Measurements from ENCODE around the gene WDR31.

Gene WDR31

DNA sequence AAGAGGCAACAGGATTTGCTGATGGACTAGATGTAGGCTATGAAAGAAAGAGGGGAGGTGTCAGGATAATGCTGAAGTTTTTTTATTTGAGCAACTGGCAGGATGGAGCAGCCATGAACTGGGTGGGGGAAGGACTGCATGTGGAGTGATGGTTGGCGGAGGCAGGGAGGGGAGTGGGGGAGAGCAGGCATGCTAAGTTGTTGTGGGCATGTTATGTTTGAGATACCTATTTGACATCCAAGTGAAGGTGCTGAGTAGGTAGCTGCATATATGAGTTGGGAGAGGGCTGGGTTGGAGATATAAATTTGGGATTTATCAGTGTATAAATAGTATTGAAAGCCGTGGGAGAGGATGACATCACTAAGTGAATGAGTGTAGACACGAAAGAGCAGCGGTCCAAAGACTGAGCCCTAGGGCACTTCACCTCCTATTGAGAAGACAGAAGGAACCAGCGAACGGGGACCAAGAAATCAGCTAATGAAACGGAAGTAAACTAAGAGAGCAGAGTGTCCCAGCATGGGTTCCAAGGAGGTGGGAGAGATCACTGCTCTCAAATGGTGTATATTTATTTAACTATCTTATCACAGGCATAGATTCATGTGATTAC lies 16.7 kb upstream of the WDR31 start:
- no peak for DNase-seq
- H2BK15ac ChIP-seq (replicated peaks; ENCODE audit: low read depth), result no peak overlapping the region

GRCh38 chr9:113355040-113355596 lies 15.0 kb upstream of the WDR31 start:
- H3K79me2 ChIP-seq (ENCODE audit: control insufficient read depth, insufficient read depth, low read length), result no peaks in the 10 kb centered on the region
- no peak overlapping the region for H3K23ac ChIP-seq (ENCODE audit: low read length)
- H3K4me2 ChIP-seq (ENCODE audit: low read length), result no peak overlapping the region
- WGBS (ENCODE audit: extremely low coverage, insufficient coverage, low lambda C conversion rate), result no CpG with 5 or more reads among the region's 4 CpGs
- H2BK15ac ChIP-seq (replicated peaks; ENCODE audit: low read depth), result no peak overlapping the region
- H4K8ac ChIP-seq (ENCODE audit: low read depth, low read length), result no peak overlapping the region
- H3K18ac ChIP-seq (ENCODE audit: low read length), result no peak overlapping the region
- no peak overlapping the region for H3K9ac ChIP-seq (ENCODE audit: low read length)
- H3K27ac ChIP-seq (ENCODE audit: low read depth, low read length), result no peak overlapping the region
- H3K4me3 ChIP-seq (ENCODE audit: low read length), result no peak overlapping the region
- H3K27me3 ChIP-seq (ENCODE audit: insufficient read depth, low read length, poor library complexity), result peaks cover 2% of the 10 kb centered on the region
- H2BK5ac ChIP-seq (ENCODE audit: low read length), result no peak overlapping the region
- H2AK5ac ChIP-seq (ENCODE audit: low read length), result no peak overlapping the region
- no peak overlapping the region for H2BK120ac ChIP-seq (ENCODE audit: low read depth, low read length)
- peak; percentile 54 for DNase-seq
- no peak overlapping the region for H4K5ac ChIP-seq (ENCODE audit: low read length)
- no peaks in the 10 kb centered on the region for H3K36me3 ChIP-seq (ENCODE audit: control insufficient read depth, insufficient read depth, low read length)
- H3K4me1 ChIP-seq (ENCODE audit: control insufficient read depth, low read depth, low read length), result no peaks in the 10 kb centered on the region
- H3K56ac ChIP-seq (ENCODE audit: low read length), result no peak overlapping the region
- H3K4ac ChIP-seq (ENCODE audit: low read depth, low read length), result no peak overlapping the region
- H3K79me1 ChIP-seq (ENCODE audit: low read length), result no peaks in the 10 kb centered on the region

More for the DNA sequence above, 16.7 kb upstream of the WDR31 start:
- Histone ChIP-seq H3K9ac (ENCODE audit: low read length) (no peak overlapping the region), H3K79me2 (ENCODE audit: control insufficient read depth, insufficient read depth, low read length) (no peaks in the 10 kb centered on the region), H3K4ac (ENCODE audit: low read depth, low read length) (no peak overlapping the region), H3K56ac (ENCODE audit: low read length) (no peak overlapping the region), H2BK120ac (ENCODE audit: low read depth, low read length) (no peak overlapping the region), H3K18ac (ENCODE audit: low read length) (no peak overlapping the region), H3K4me2 (ENCODE audit: low read length) (no peak overlapping the region), H2BK5ac (ENCODE audit: low read length) (no peak overlapping the region), H4K8ac (ENCODE audit: low read depth, low read length) (no peak overlapping the region), H3K36me3 (ENCODE audit: control insufficient read depth, insufficient read depth, low read length) (no peaks in the 10 kb centered on the region), H3K27ac (ENCODE audit: low read depth, low read length) (no peak overlapping the region), H3K4me3 (ENCODE audit: low read length) (no peak overlapping the region), H3K79me1 (ENCODE audit: low read length) (no peaks in the 10 kb centered on the region), H3K27me3 (ENCODE audit: insufficient read depth, low read length, poor library complexity) (no peaks in the 10 kb centered on the region), H3K4me1 (ENCODE audit: control insufficient read depth, low read depth, low read length) (no peaks in the 10 kb centered on the region), H4K5ac (ENCODE audit: low read length) (no peak overlapping the region), H2AK5ac (ENCODE audit: low read length) (no peak overlapping the region), H3K23ac (ENCODE audit: low read length) (no peak overlapping the region)
- no CpG with 5 or more reads among the region's 7 CpGs for WGBS (ENCODE audit: extremely low coverage, insufficient coverage, low lambda C conversion rate)

- Histone ChIP-seq H4K8ac (ENCODE audit: low read depth, low read length) (no peak overlapping the region), H2AK5ac (ENCODE audit: low read length) (no peak overlapping the region), H2BK120ac (ENCODE audit: low read depth, low read length) (no peak overlapping the region), H4K5ac (ENCODE audit: low read length) (no peak overlapping the region), H3K4me3 (ENCODE audit: low read length) (no peak overlapping the region), H3K9ac (ENCODE audit: low read length) (no peak overlapping the region), H2BK5ac (ENCODE audit: low read length) (no peak overlapping the region), H2BK15ac (replicated peaks; ENCODE audit: low read depth) (no peak overlapping the region), H3K23ac (ENCODE audit: low read length) (no peak overlapping the region), H3K4me1 (ENCODE audit: control insufficient read depth, low read depth, low read length) (no peaks in the 10 kb centered on the region), H3K79me2 (ENCODE audit: control insufficient read depth, insufficient read depth, low read length) (no peaks in the 10 kb centered on the region), H3K56ac (ENCODE audit: low read length) (no peak overlapping the region), H3K79me1 (ENCODE audit: low read length) (no peaks in the 10 kb centered on the region), H3K36me3 (ENCODE audit: control insufficient read depth, insufficient read depth, low read length) (no peaks in the 10 kb centered on the region), H3K4ac (ENCODE audit: low read depth, low read length) (no peak overlapping the region), H3K27me3 (ENCODE audit: insufficient read depth, low read length, poor library complexity) (peaks cover 10% of the 10 kb centered on the region), H3K18ac (ENCODE audit: low read length) (no peak overlapping the region), H3K27ac (ENCODE audit: low read depth, low read length) (no peak overlapping the region), H3K4me2 (ENCODE audit: low read length) (no peak overlapping the region)
- no CpG with 5 or more reads among the region's 1 CpG for WGBS (ENCODE audit: extremely low coverage, insufficient coverage, low lambda C conversion rate)
- no peak for DNase-seq
Measured at GRCh38 chr9:113352411-113352810, 12.3 kb upstream of the WDR31 start.

- H4K8ac ChIP-seq (ENCODE audit: low read depth, low read length), result no peak overlapping the region
- H3K18ac ChIP-seq (ENCODE audit: low read length), result no peak overlapping the region
- no peak overlapping the region for H2AK5ac ChIP-seq (ENCODE audit: low read length)
- H4K5ac ChIP-seq (ENCODE audit: low read length), result no peak overlapping the region
- no peaks in the 10 kb centered on the region for H3K79me1 ChIP-seq (ENCODE audit: low read length)
- H3K4me2 ChIP-seq (ENCODE audit: low read length), result no peak overlapping the region
- H3K27ac ChIP-seq (ENCODE audit: low read depth, low read length), result no peak overlapping the region
- no peak overlapping the region for H2BK15ac ChIP-seq (replicated peaks; ENCODE audit: low read depth)
- no peaks in the 10 kb centered on the region for H3K79me2 ChIP-seq (ENCODE audit: control insufficient read depth, insufficient read depth, low read length)
- H3K36me3 ChIP-seq (ENCODE audit: control insufficient read depth, insufficient read depth, low read length), result no peaks in the 10 kb centered on the region
- H3K23ac ChIP-seq (ENCODE audit: low read length), result no peak overlapping the region
- H3K27me3 ChIP-seq (ENCODE audit: insufficient read depth, low read length, poor library complexity), result peaks cover 10% of the 10 kb centered on the region
- H3K56ac ChIP-seq (ENCODE audit: low read length), result no peak overlapping the region
- no peak overlapping the region for H3K4me3 ChIP-seq (ENCODE audit: low read length)
- no peak overlapping the region for H3K9ac ChIP-seq (ENCODE audit: low read length)
- DNase-seq, result no peak
- H2BK5ac ChIP-seq (ENCODE audit: low read length), result no peak overlapping the region
- H3K4me1 ChIP-seq (ENCODE audit: control insufficient read depth, low read depth, low read length), result no peaks in the 10 kb centered on the region
- H3K4ac ChIP-seq (ENCODE audit: low read depth, low read length), result no peak overlapping the region
- WGBS (ENCODE audit: extremely low coverage, insufficient coverage, low lambda C conversion rate), result no CpG with 5 or more reads among the region's 6 CpGs
- no peak overlapping the region for H2BK120ac ChIP-seq (ENCODE audit: low read depth, low read length)
Measured at GRCh38 chr9:113352006-113352405, 11.9 kb upstream of the WDR31 start.

GRCh38 chr9:113350937-113351336 lies 10.9 kb upstream of the WDR31 start:
- Histone ChIP-seq H4K8ac (ENCODE audit: low read depth, low read length) (no peak overlapping the region), H3K9ac (ENCODE audit: low read length) (no peak overlapping the region), H2AK5ac (ENCODE audit: low read length) (no peak overlapping the region), H3K4me2 (ENCODE audit: low read length) (no peak overlapping the region), H3K4ac (ENCODE audit: low read depth, low read length) (no peak overlapping the region), H3K79me2 (ENCODE audit: control insufficient read depth, insufficient read depth, low read length) (no peaks in the 10 kb centered on the region), H3K27me3 (ENCODE audit: insufficient read depth, low read length, poor library complexity) (peaks cover 10% of the 10 kb centered on the region), H2BK120ac (ENCODE audit: low read depth, low read length) (no peak overlapping the region), H3K79me1 (ENCODE audit: low read length) (no peaks in the 10 kb centered on the region), H3K4me1 (ENCODE audit: control insufficient read depth, low read depth, low read length) (no peaks in the 10 kb centered on the region), H3K18ac (ENCODE audit: low read length) (no peak overlapping the region), H3K36me3 (ENCODE audit: control insufficient read depth, insufficient read depth, low read length) (no peaks in the 10 kb centered on the region), H2BK5ac (ENCODE audit: low read length) (no peak overlapping the region), H3K56ac (ENCODE audit: low read length) (no peak overlapping the region), H3K4me3 (ENCODE audit: low read length) (no peak overlapping the region), H3K27ac (ENCODE audit: low read depth, low read length) (no peak overlapping the region), H4K5ac (ENCODE audit: low read length) (no peak overlapping the region), H3K23ac (ENCODE audit: low read length) (no peak overlapping the region), H2BK15ac (replicated peaks; ENCODE audit: low read depth) (no peak overlapping the region)
- no CpG with 5 or more reads among the region's 6 CpGs for WGBS (ENCODE audit: extremely low coverage, insufficient coverage, low lambda C conversion rate)
- DNase-seq, result no peak
